ENCODE data around the gene TBPL2. TPM values are rescaled to one million over a fixed set of nuclear protein-coding genes. Genes with fewer than 3 reads are reported as not detected.
A peak's percentile ranks its signal among the peaks of the same experiment; 100 is the strongest.

TBPL2 gene
- total RNA-seq, 2 donors from 2014 or later = not detected

GRCh38 chr14:55417955-55418354 lies 22.5 kb downstream of the TBPL2 start:
- Histone ChIP-seq H3K36me3 (no peaks in the 10 kb centered on the region), H3K4me1 (replicated peaks) (no peaks in the 10 kb centered on the region), H3K27ac (no peak overlapping the region), H3K4me3 (no peak overlapping the region), H3K9me3 (no peaks in the 10 kb centered on the region), H3K27me3 (replicated peaks; ENCODE audit: insufficient read depth) (no peaks in the 10 kb centered on the region)
- TF ChIP-seq POLR2AphosphoS5 (IDR thresholded peaks at IDR 0.05) = no peak
- no peak for TF ChIP-seq CTCF (IDR thresholded peaks at IDR 0.05)
- TF ChIP-seq POLR2A (IDR thresholded peaks at IDR 0.05) = no peak
- DNase-seq (ENCODE audit: low spot score) = no peak
- intact Hi-C loops (cut with DNase I) = loop anchor here (10.0 kb wide), 1 partner anchor 143 kb away; the partner anchor contains the start of gene FBXO34

GRCh38 chr14:55416866-55417265 lies 23.6 kb downstream of the TBPL2 start:
- Histone ChIP-seq H3K9me3 (no peaks in the 10 kb centered on the region), H3K4me1 (replicated peaks) (no peaks in the 10 kb centered on the region), H3K36me3 (no peaks in the 10 kb centered on the region), H3K4me3 (no peak overlapping the region), H3K27ac (no peak overlapping the region), H3K27me3 (replicated peaks; ENCODE audit: insufficient read depth) (no peaks in the 10 kb centered on the region)
- no peak for DNase-seq (ENCODE audit: low spot score)
- 36% methylated on average over 5 of the region's 5 CpGs for WGBS
- intact Hi-C loops (cut with DNase I) = loop anchor here (10.0 kb wide), 1 partner anchor 142 kb away; the partner anchor contains the start of gene FBXO34
- TF ChIP-seq POLR2A (IDR thresholded peaks at IDR 0.05) (no peak), POLR2AphosphoS5 (IDR thresholded peaks at IDR 0.05) (no peak), CTCF (IDR thresholded peaks at IDR 0.05) (no peak)

- 73% methylated on average over 3 of the region's 3 CpGs for WGBS
- Histone ChIP-seq H3K27ac (no peak overlapping the region), H3K9me3 (no peaks in the 10 kb centered on the region), H3K4me3 (no peak overlapping the region), H3K4me1 (replicated peaks) (no peaks in the 10 kb centered on the region), H3K27me3 (replicated peaks; ENCODE audit: insufficient read depth) (no peaks in the 10 kb centered on the region), H3K36me3 (no peaks in the 10 kb centered on the region)
- no peak for DNase-seq (ENCODE audit: low spot score)
- TF ChIP-seq POLR2AphosphoS5 (IDR thresholded peaks at IDR 0.05) = no peak
- no peak for TF ChIP-seq POLR2A (IDR thresholded peaks at IDR 0.05)
- intact Hi-C loops (cut with DNase I) = loop anchor here (10.0 kb wide), 1 partner anchor 140 kb away; the partner anchor contains the start of gene FBXO34
These were observed 25.9 kb downstream of the TBPL2 start for GRCh38 chr14:55414551-55414950.

GRCh38 chr14:55412676-55413075 lies 27.7 kb downstream of the TBPL2 start:
- intact Hi-C loops (cut with DNase I) = loop anchor here (10.0 kb wide), 1 partner anchor 138 kb away; the partner anchor contains the start of gene FBXO34
- no peak overlapping the region for H3K4me3 ChIP-seq
- H3K27ac ChIP-seq = peak overlapping the region; percentile 79 to 86
- peak; percentile 40 for DNase-seq (ENCODE audit: low spot score)
- H3K4me1 ChIP-seq (replicated peaks) = no peaks in the 10 kb centered on the region
- no peak for TF ChIP-seq POLR2A (IDR thresholded peaks at IDR 0.05)
- TF ChIP-seq CTCF (IDR thresholded peaks at IDR 0.05) = no peak
- TF ChIP-seq POLR2AphosphoS5 (IDR thresholded peaks at IDR 0.05) = peak; percentile 63
- no peaks in the 10 kb centered on the region for H3K36me3 ChIP-seq
- no peaks in the 10 kb centered on the region for H3K9me3 ChIP-seq
- 27% methylated on average over 5 of the region's 5 CpGs for WGBS
- no peaks in the 10 kb centered on the region for H3K27me3 ChIP-seq (replicated peaks; ENCODE audit: insufficient read depth)

GRCh38 chr14:55411426-55412389 lies 28.7 kb downstream of the TBPL2 start, which contains the start of gene ATG14:
ATG14 (minus strand) TSS chr14:55411830; CDS start chr14:55411822, 8 bp downstream.
- Histone ChIP-seq H3K27ac (peak within 1 kb of the TSS; percentile 79 to 86), H3K36me3 (no peaks in the 10 kb centered on the region), H3K27me3 (replicated peaks; ENCODE audit: insufficient read depth) (no peaks in the 10 kb centered on the region), H3K4me3 (peak within 1 kb of the TSS; percentile 68 to 99), H3K9me3 (no peaks in the 10 kb centered on the region), H3K4me1 (replicated peaks) (no peaks in the 10 kb centered on the region)
- peak; percentile 89 for DNase-seq (ENCODE audit: low spot score)
- peak; percentile 67 for TF ChIP-seq POLR2A (IDR thresholded peaks at IDR 0.05)
- peak in 1 of 4 experiments; percentile 20 for TF ChIP-seq CTCF (IDR thresholded peaks at IDR 0.05)
- TF ChIP-seq POLR2AphosphoS5 (IDR thresholded peaks at IDR 0.05) = peak; percentile 92
- WGBS = 4% methylated on average over 26 of the region's 57 CpGs
- intact Hi-C loops (cut with DNase I) = loop anchor here (10.0 kb wide), 1 partner anchor 137 kb away; the partner anchor contains the start of gene FBXO34
